ENCODE measurements around the gene MTMR12. TPM values are rescaled to one million over a fixed set of nuclear protein-coding genes. Genes with fewer than 3 reads are reported as not detected.
"Not testable (repeated sequence)": the region's sequence is repeated elsewhere in the genome, so short reads cannot be mapped to it uniquely, and the experiment has no call there.

Gene MTMR12
- total RNA-seq, 2 donors from 2014 or later = 22.1 to 23.5 TPM

DNA sequence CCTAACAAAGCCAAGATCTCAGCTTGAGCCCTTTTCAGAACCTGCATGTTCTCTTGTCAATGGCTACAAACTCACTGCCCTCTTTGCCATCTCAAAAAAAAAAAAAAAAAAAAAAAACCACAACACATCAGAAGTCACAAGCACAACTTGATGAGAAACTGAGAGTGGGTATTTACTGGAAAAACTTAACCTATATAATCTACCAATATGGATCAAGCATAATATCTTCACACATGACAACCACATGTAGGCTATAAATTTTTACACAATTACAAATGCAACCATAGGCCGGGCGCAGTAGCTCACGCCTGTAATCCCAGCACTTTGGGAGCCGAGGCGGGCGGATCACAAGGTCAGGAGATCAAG lies 9.0 kb downstream of the MTMR12 start:
- H3K27ac Mint-ChIP-seq = peak overlapping the region; percentile 65
- no peaks in the 10 kb centered on the region for H3K36me3 Mint-ChIP-seq (ENCODE audit: insufficient read depth in 2 of 2)
- ATAC-seq (replicated peaks in 1 of 2) (no peak), DNase-seq (no peak)
- peaks cover 36% of the 10 kb centered on the region for H3K4me1 Mint-ChIP-seq (ENCODE audit: low read depth)
- no peaks in the 10 kb centered on the region for H3K27me3 Mint-ChIP-seq (ENCODE audit: low read depth)
- no peaks in the 10 kb centered on the region for H3K9me3 Mint-ChIP-seq
- peak overlapping the region in 1 of 2 donors; percentile 37 for H3K4me3 Mint-ChIP-seq

DNA sequence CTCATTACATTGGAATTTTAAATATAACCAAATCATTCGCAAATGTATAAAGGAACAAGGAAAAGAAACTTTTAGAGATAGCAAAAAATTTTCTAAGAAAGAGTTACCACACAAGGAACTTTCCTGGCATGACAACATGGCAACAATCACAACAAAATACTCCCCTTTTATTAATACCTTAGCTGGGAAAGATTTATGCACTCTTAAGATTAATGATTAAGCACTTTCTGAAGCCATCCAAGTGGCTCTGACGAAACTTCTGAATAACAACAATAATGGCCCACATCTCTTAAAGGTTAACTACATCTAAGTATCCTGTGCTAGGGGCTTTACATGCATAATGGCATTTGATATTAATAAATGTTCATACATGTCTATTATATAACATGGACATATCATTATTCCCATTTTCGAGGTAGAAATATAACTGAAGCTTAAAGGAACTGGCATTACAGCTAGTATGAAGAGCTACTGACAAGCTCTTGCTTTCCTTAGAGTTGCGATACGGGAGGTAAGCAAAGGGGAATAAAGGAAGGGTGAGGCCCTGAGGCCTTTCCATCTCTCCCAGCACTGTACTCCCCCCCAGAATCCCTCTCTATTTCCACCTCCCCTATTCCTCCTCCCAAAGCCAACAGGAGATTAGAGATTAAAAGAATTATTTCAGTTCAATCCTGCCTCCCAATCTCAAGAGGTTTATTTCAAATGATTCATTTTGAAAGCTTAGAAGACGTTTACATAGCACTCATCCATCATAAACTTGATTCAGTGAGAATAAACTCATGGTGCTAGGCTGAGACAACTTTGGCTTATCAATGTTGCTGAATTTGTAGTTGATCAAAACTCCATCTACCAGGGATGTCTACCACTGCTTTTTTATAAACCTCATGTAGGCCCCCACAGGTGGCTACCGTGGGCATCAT lies 9.6 kb downstream of the MTMR12 start:
- DNase-seq (no peak), ATAC-seq (replicated peaks in 1 of 2) (peak in 1 of 2 donors; percentile 32)
- Mint-ChIP-seq H3K36me3 (ENCODE audit: insufficient read depth in 2 of 2) (no peaks in the 10 kb centered on the region), H3K27ac (peak overlapping the region; percentile 65), H3K9me3 (no peaks in the 10 kb centered on the region), H3K4me1 (ENCODE audit: low read depth) (peaks cover 39% of the 10 kb centered on the region), H3K4me3 (peak overlapping the region in 1 of 2 donors; percentile 37), H3K27me3 (ENCODE audit: low read depth) (no peaks in the 10 kb centered on the region)

DNA sequence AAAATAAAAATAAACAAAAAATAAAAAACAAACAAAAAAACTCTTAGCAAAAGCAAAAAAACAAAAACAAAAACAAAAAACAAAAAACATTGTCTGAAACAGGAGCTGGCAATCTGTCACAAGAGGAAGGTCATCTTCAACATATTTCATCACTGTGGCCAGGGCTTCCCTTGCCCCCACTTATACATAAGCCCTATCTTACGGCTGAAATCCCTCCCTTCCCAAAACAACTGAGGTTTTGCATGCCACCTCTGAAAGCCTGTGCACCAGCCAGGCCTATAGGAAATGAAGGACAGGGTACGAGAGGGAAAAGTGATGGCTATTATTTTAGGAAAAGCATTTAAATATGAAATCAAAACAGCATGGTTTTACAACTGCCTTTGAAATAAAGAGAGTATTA lies 10.8 kb downstream of the MTMR12 start:
- Mint-ChIP-seq H3K4me3 (no peak overlapping the region), H3K4me1 (ENCODE audit: low read depth) (peaks cover 51% of the 10 kb centered on the region)
- ATAC-seq (replicated peaks in 1 of 2) = no peak

DNA sequence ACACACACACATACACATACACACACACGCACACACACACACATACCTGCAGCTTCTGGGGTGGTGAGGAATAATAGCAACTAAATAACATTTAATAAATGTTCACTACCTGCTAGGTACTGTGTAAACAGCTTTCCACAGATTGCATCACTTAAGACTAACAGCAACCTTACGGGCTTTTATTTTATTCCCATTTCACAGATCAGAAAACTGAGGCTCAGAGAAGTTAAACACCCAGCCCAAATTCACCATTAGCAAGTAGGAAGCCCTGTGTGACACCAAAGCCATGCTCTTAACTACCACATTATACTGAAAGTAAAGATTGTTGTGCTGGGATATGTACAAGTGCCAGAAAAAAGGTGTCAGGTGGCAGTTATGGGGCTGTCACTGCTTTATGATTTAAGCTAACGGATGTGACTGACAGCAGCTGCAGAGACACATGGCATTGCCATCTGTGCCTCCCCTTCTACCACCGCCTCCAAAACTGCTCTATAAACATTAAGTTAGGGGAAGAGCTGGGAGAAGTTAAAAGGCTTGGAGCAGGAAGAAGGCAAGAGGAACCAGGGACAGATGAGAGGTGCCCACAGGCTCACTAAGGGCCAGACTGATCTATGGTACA lies 13.6 kb downstream of the MTMR12 start:
- Mint-ChIP-seq H3K9me3 (no peaks in the 10 kb centered on the region), H3K27ac (no peak overlapping the region), H3K27me3 (ENCODE audit: low read depth) (no peaks in the 10 kb centered on the region), H3K4me1 (ENCODE audit: low read depth) (peaks cover 39% of the 10 kb centered on the region), H3K4me3 (no peak overlapping the region), H3K36me3 (ENCODE audit: insufficient read depth in 2 of 2) (peaks cover 0 to 7% of the 10 kb centered on the region in 2 donors)
- ATAC-seq (replicated peaks in 1 of 2) (no peak), DNase-seq (no peak)

More for the DNA sequence above, 10.8 kb downstream of the MTMR12 start:
- Mint-ChIP-seq H3K27me3 (ENCODE audit: low read depth) (no peaks in the 10 kb centered on the region), H3K36me3 (ENCODE audit: insufficient read depth in 2 of 2) (no peaks in the 10 kb centered on the region), H3K9me3 (no peaks in the 10 kb centered on the region), H3K27ac (peak overlapping the region; percentile 58)
- DNase-seq = no peak

DNA sequence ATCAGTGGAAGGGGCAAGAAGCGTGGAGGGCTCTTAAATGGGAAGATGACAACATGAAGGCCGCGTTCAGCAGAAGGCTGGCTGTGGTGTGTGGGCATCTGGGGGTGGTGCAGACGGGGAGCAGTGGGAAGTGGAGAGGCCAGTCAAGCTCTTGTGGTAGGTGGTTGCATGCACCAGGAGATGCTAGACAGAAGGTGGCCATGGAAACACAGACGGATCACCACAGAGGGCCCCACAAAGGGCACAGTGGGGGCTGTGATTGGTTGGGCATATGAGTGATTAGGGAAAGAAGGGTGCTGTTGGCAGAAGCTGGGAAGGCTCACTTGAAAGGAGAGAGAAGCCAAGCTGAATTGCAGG lies 14.7 kb downstream of the MTMR12 start:
- no peaks in the 10 kb centered on the region for H3K9me3 Mint-ChIP-seq
- peak overlapping the region; percentile 31 to 43 for H3K4me3 Mint-ChIP-seq
- H3K27me3 Mint-ChIP-seq (ENCODE audit: low read depth) = no peaks in the 10 kb centered on the region
- peaks cover 2 to 13% of the 10 kb centered on the region in 2 donors for H3K36me3 Mint-ChIP-seq (ENCODE audit: insufficient read depth in 2 of 2)
- peak overlapping the region; percentile 21 for H3K27ac Mint-ChIP-seq
- H3K4me1 Mint-ChIP-seq (ENCODE audit: low read depth) = peaks cover 28% of the 10 kb centered on the region
- DNase-seq = peak; percentile 27 to 41
- ATAC-seq (replicated peaks in 1 of 2) = peak; percentile 79 to 89

DNA sequence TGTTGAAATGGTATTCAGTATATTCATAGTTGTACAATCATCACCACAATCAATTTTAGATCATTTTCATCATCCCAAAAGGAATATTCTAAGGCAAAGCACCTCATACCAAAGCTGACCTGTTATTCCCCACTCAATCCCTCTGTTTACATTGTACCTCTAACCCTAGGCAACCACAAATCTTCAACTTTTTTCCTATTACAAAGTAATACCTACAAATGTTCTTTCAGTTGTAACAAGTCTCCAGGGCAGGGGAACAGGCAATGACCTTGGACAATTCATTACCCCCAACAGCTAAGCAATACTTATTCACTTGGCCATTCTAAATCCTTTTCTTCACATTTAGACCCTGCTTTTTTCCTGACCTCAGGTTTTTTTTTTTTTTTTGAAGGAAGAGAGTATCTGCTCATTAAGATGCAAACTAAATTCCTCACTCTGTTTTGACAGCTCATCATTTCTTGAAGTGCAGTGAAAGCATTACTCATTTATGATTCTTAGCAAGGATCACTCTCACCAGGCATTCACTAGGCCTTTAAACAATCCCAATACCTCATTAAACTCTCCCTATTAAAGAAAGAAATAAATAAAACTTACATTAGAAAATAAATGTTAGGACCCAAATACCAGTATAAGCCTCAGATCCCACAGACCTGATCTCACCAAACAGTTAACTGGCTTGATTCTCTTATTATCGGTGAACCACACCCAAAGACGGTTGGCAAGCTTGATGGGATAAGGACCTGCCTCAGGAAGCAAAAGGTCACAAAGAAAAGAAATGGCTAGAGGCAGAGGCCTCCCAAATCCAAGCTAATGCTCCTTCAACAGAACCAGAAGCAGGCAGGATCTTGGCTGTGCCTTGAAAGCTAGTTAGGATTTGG lies 15.3 kb downstream of the MTMR12 start:
- H3K4me3 Mint-ChIP-seq = peak overlapping the region; percentile 31 to 70
- H3K36me3 Mint-ChIP-seq (ENCODE audit: insufficient read depth in 2 of 2) = peaks cover 2 to 15% of the 10 kb centered on the region in 2 donors
- H3K27ac Mint-ChIP-seq = peak overlapping the region; percentile 91
- no peak for DNase-seq
- no peaks in the 10 kb centered on the region for H3K9me3 Mint-ChIP-seq
- H3K4me1 Mint-ChIP-seq (ENCODE audit: low read depth) = peaks cover 26% of the 10 kb centered on the region
- peak; percentile 68 to 78 for ATAC-seq (replicated peaks in 1 of 2)
- no peaks in the 10 kb centered on the region for H3K27me3 Mint-ChIP-seq (ENCODE audit: low read depth)

DNA sequence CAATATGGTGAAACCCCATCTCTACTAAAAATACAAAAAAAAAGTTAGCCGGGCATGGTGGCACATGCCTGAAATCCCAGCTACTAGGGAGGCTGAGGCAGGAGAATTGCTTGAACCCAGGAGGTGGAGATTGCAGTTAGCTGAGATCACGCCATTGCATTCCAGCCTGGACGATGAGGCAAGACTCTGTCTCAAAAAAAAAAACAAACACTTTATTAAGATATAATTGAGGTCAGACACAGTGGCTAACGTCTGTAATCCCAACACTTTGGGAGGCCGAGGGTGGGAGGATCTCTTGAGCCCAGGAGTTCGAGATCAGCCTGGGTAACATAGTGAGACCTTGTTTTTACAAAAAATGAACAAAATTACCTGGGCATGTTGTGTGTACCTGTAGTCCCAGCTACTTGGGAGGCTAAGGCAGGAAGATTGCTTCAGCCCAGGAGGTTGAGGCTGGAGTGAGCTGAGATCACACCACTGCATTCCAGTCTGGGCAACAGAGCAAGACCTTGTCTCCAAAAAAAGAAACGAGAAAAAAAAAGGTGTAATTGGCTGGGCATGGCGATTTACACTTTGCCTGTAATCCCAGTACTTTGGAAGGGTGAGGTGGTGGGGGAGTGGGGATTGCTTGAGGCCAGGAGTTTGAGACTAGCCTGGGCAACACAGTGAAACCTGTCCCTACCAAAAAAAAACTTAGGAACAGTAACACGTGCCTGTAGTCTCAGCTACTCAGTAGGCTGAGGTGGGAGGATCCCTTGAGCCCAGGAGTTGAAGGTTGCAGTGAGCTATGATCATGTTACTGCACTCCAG lies 16.6 kb downstream of the MTMR12 start:
- H3K4me3 Mint-ChIP-seq; H3K9me3 Mint-ChIP-seq; ATAC-seq (replicated peaks in 1 of 2); DNase-seq; H3K27ac Mint-ChIP-seq; H3K27me3 Mint-ChIP-seq (ENCODE audit: low read depth): not testable (repeated sequence)
- Mint-ChIP-seq H3K36me3 (ENCODE audit: insufficient read depth in 2 of 2) (peaks cover 2 to 16% of the 10 kb centered on the region in 2 donors), H3K4me1 (ENCODE audit: low read depth) (peaks cover 29% of the 10 kb centered on the region)

DNA sequence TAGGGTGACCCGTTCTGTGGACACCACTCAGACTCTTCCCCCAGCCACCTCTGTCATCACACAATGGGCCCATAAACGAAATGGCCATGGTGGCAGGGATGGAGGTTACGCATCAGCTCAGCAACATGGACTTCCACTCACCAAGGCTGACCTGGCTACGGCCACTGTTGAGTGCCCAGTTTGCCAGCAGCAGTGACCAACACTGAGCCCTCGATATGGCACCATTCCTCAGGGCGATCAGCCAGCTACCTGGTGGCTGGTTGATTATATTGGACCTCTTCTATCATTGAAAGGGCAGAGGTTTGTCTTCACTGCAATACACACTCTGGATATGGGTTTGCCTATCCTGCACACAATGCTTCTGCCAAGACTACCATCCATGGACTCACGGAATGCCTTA lies 21.1 kb downstream of the MTMR12 start:
- H3K4me1 Mint-ChIP-seq (ENCODE audit: low read depth) = peaks cover 13% of the 10 kb centered on the region
- H3K27me3 Mint-ChIP-seq (ENCODE audit: low read depth) = no peaks in the 10 kb centered on the region
- H3K9me3 Mint-ChIP-seq = peaks cover 0 to 3% of the 10 kb centered on the region in 2 donors
- peaks cover 2 to 21% of the 10 kb centered on the region in 2 donors for H3K36me3 Mint-ChIP-seq (ENCODE audit: insufficient read depth in 2 of 2)
- H3K4me3 Mint-ChIP-seq = no peak overlapping the region
- DNase-seq (no peak), ATAC-seq (replicated peaks in 1 of 2) (no peak)
- H3K27ac Mint-ChIP-seq = no peak overlapping the region

DNA sequence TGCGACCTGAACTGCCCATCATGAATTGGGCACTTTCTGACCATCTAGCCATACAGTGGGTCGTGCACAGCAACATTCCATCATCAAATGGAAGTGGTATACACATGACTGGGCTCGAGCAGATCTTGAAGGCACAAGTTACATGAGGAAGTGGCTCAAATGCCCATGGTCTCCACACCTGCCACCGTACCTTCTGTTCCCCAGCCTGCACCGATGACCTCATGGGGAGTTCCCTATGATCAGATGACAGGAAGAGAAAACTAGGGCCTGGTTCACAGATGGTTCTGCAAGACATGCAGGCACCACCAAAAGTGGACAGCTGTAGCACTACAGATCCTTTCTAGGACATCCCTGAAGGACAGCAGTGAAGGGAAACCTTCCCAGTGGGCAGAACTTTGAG lies 21.8 kb downstream of the MTMR12 start:
- Mint-ChIP-seq H3K27ac (no peak overlapping the region), H3K27me3 (ENCODE audit: low read depth) (no peaks in the 10 kb centered on the region), H3K9me3 (peaks cover 0 to 3% of the 10 kb centered on the region in 2 donors), H3K36me3 (ENCODE audit: insufficient read depth in 2 of 2) (peaks cover 2 to 21% of the 10 kb centered on the region in 2 donors), H3K4me3 (no peak overlapping the region), H3K4me1 (ENCODE audit: low read depth) (peaks cover 13% of the 10 kb centered on the region)
- DNase-seq = no peak
- ATAC-seq (replicated peaks in 1 of 2) = no peak

DNA sequence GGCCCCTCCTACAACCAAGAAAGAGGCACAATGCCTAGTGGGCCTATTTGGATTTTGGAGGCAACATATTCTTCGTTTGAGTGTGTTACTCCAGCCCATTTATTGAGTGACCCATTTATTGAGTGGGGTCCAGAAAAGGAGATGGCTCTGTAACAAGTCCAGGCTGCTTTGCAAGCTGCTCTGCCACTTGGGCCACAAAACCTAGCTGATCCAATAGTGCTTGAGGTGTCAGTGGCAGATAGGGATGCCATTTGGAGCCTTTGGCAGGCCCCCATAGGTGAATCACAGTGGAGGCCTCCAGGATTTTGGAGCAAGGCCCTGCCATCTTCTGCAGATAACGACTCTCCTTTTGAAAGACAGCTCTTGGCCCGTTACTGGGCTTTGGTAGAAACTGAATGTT lies 22.2 kb downstream of the MTMR12 start:
- not testable (repeated sequence) for H3K27me3 Mint-ChIP-seq (ENCODE audit: low read depth); H3K4me3 Mint-ChIP-seq; H3K27ac Mint-ChIP-seq; H3K9me3 Mint-ChIP-seq; DNase-seq; ATAC-seq (replicated peaks in 1 of 2)
- Mint-ChIP-seq H3K36me3 (ENCODE audit: insufficient read depth in 2 of 2) (peaks cover 2 to 21% of the 10 kb centered on the region in 2 donors), H3K4me1 (ENCODE audit: low read depth) (peaks cover 13% of the 10 kb centered on the region)

DNA sequence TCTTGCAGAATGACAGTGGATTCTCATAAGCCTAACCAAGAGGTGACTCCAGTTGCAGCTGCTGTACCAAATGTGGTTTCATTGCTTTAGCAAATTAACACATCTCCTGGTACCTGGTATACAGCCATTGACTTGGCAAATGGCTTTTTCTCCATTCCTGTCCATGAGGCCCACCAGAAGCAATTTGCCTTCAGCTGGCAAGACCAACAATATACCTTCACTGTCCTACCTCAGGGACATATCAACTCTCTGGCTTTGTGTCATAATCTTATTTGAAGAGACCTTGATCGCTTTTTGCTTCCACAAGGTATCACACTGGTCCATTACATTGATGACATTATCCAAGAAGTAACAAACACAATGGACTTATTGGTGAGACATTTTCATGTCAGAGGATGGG lies 22.8 kb downstream of the MTMR12 start:
- not testable (repeated sequence) for H3K27me3 Mint-ChIP-seq (ENCODE audit: low read depth)

DNA sequence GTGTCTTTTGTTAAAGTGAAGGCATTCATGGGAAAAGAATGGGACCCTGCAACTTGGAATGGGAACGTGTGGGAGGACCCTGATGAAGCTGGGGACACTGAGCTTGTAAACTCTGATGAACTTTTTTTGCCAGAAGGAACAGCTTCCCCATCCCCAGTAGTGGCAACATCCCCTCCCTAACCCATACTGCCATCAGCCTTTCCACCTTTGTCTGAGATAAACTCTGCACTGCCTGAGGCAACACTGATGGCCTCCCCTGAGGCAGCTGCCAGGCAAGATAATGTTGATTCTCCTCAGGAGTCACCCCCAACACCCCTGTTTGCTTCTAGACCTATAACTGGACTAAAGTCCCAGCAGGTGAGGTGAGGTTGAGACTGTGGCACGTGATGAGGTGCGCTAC lies 24.6 kb downstream of the MTMR12 start:
- ATAC-seq (replicated peaks in 1 of 2); H3K4me3 Mint-ChIP-seq; DNase-seq; H3K9me3 Mint-ChIP-seq; H3K27me3 Mint-ChIP-seq (ENCODE audit: low read depth); H3K36me3 Mint-ChIP-seq (ENCODE audit: insufficient read depth in 2 of 2): not testable (repeated sequence)
- Mint-ChIP-seq H3K27ac (peak overlapping the region; percentile 67), H3K4me1 (ENCODE audit: low read depth) (peaks cover 27% of the 10 kb centered on the region)

More for the DNA sequence above, 22.8 kb downstream of the MTMR12 start:
- not testable (repeated sequence) for DNase-seq; H3K9me3 Mint-ChIP-seq; H3K4me3 Mint-ChIP-seq; ATAC-seq (replicated peaks in 1 of 2); H3K27ac Mint-ChIP-seq
- H3K36me3 Mint-ChIP-seq (ENCODE audit: insufficient read depth in 2 of 2) = peaks cover 2 to 21% of the 10 kb centered on the region in 2 donors
- H3K4me1 Mint-ChIP-seq (ENCODE audit: low read depth) = peaks cover 13% of the 10 kb centered on the region
